Measurements from ENCODE around the gene EMP2.

Gene EMP2

GRCh38 chr16:10558746-10559641, 21.4 kb downstream of the EMP2 start:
- Histone ChIP-seq H3K9me3 (ENCODE audit: control insufficient read depth in 1 of 2, low read length in 2 of 2) (peaks cover 0 to 3% of the 10 kb centered on the region in 2 donors), H3K4me3 (ENCODE audit: low read depth in 1 of 2, low read length in 2 of 2) (peak overlapping the region in 1 of 2 donors; percentile 19), H3K4me1 (ENCODE audit: control insufficient read depth in 1 of 2, insufficient read depth in 2 of 2, low read length in 2 of 2) (peaks cover 3 to 32% of the 10 kb centered on the region in 2 donors), H3K27ac (ENCODE audit: low read length) (peak overlapping the region; percentile 67), H3K27me3 (ENCODE audit: low read depth, low read length) (no peaks in the 10 kb centered on the region), H3K36me3 (ENCODE audit: control insufficient read depth in 1 of 2, insufficient read depth in 2 of 2, low read length in 2 of 2) (no peaks in the 10 kb centered on the region)

GRCh38 chr16:10558305-10558704, 22.1 kb downstream of the EMP2 start:
- H3K9me3 ChIP-seq (ENCODE audit: control insufficient read depth in 1 of 2, low read length in 2 of 2), result peaks cover 0 to 3% of the 10 kb centered on the region in 2 donors
- H3K4me1 ChIP-seq (ENCODE audit: control insufficient read depth in 1 of 2, insufficient read depth in 2 of 2, low read length in 2 of 2), result peaks cover 3 to 32% of the 10 kb centered on the region in 2 donors
- H3K27ac ChIP-seq (ENCODE audit: low read length), result peak overlapping the region; percentile 67
- H3K4me3 ChIP-seq (ENCODE audit: low read depth in 1 of 2, low read length in 2 of 2), result peak overlapping the region in 1 of 2 donors; percentile 19
- H3K27me3 ChIP-seq (ENCODE audit: low read depth, low read length), result no peaks in the 10 kb centered on the region
- peaks cover 0 to 1% of the 10 kb centered on the region in 2 donors for H3K36me3 ChIP-seq (ENCODE audit: control insufficient read depth in 1 of 2, insufficient read depth in 2 of 2, low read length in 2 of 2)

GRCh38 chr16:10557750-10558149, 22.6 kb downstream of the EMP2 start:
- Histone ChIP-seq H3K9me3 (ENCODE audit: control insufficient read depth in 1 of 2, low read length in 2 of 2) (peaks cover 0 to 3% of the 10 kb centered on the region in 2 donors), H3K4me1 (ENCODE audit: control insufficient read depth in 1 of 2, insufficient read depth in 2 of 2, low read length in 2 of 2) (peaks cover 3 to 32% of the 10 kb centered on the region in 2 donors), H3K27me3 (ENCODE audit: low read depth, low read length) (no peaks in the 10 kb centered on the region), H3K36me3 (ENCODE audit: control insufficient read depth in 1 of 2, insufficient read depth in 2 of 2, low read length in 2 of 2) (peaks cover 0 to 4% of the 10 kb centered on the region in 2 donors), H3K4me3 (ENCODE audit: low read depth in 1 of 2, low read length in 2 of 2) (no peak overlapping the region), H3K27ac (ENCODE audit: low read length) (no peak overlapping the region)

- Histone ChIP-seq H3K4me1 (ENCODE audit: control insufficient read depth in 1 of 2, insufficient read depth in 2 of 2, low read length in 2 of 2) (peaks cover 3 to 32% of the 10 kb centered on the region in 2 donors), H3K27me3 (ENCODE audit: low read depth, low read length) (no peaks in the 10 kb centered on the region), H3K4me3 (ENCODE audit: low read depth in 1 of 2, low read length in 2 of 2) (no peak overlapping the region), H3K9me3 (ENCODE audit: control insufficient read depth in 1 of 2, low read length in 2 of 2) (no peaks in the 10 kb centered on the region), H3K27ac (ENCODE audit: low read length) (no peak overlapping the region), H3K36me3 (ENCODE audit: control insufficient read depth in 1 of 2, insufficient read depth in 2 of 2, low read length in 2 of 2) (peaks cover 0 to 4% of the 10 kb centered on the region in 2 donors)
Measured at GRCh38 chr16:10556236-10556635, 24.2 kb downstream of the EMP2 start.

- H3K4me1 ChIP-seq (ENCODE audit: control insufficient read depth in 1 of 2, insufficient read depth in 2 of 2, low read length in 2 of 2), result peaks cover 3 to 20% of the 10 kb centered on the region in 2 donors
- peaks cover 0 to 4% of the 10 kb centered on the region in 2 donors for H3K36me3 ChIP-seq (ENCODE audit: control insufficient read depth in 1 of 2, insufficient read depth in 2 of 2, low read length in 2 of 2)
- no peak overlapping the region for H3K27ac ChIP-seq (ENCODE audit: low read length)
- H3K27me3 ChIP-seq (ENCODE audit: low read depth, low read length), result no peaks in the 10 kb centered on the region
- no peak overlapping the region for H3K4me3 ChIP-seq (ENCODE audit: low read depth in 1 of 2, low read length in 2 of 2)
- H3K9me3 ChIP-seq (ENCODE audit: control insufficient read depth in 1 of 2, low read length in 2 of 2), result no peaks in the 10 kb centered on the region
Measured at GRCh38 chr16:10554569-10554968, 25.8 kb downstream of the EMP2 start.

- H3K27ac ChIP-seq (ENCODE audit: low read length), result peak overlapping the region; percentile 28
- peaks cover 0 to 7% of the 10 kb centered on the region in 2 donors for H3K4me1 ChIP-seq (ENCODE audit: control insufficient read depth in 1 of 2, insufficient read depth in 2 of 2, low read length in 2 of 2)
- H3K36me3 ChIP-seq (ENCODE audit: control insufficient read depth in 1 of 2, insufficient read depth in 2 of 2, low read length in 2 of 2), result peaks cover 0 to 10% of the 10 kb centered on the region in 2 donors
- peak overlapping the region in 1 of 2 donors; percentile 40 for H3K4me3 ChIP-seq (ENCODE audit: low read depth in 1 of 2, low read length in 2 of 2)
- peaks cover 4 to 5% of the 10 kb centered on the region in 2 donors for H3K9me3 ChIP-seq (ENCODE audit: control insufficient read depth in 1 of 2, low read length in 2 of 2)
- H3K27me3 ChIP-seq (ENCODE audit: low read depth, low read length), result no peaks in the 10 kb centered on the region
Measured at GRCh38 chr16:10552998-10553491, 27.4 kb downstream of the EMP2 start.

- H3K4me3 ChIP-seq (ENCODE audit: low read depth in 1 of 2, low read length in 2 of 2), result no peak overlapping the region
- no peaks in the 10 kb centered on the region for H3K27me3 ChIP-seq (ENCODE audit: low read depth, low read length)
- peaks cover 4 to 5% of the 10 kb centered on the region in 2 donors for H3K9me3 ChIP-seq (ENCODE audit: control insufficient read depth in 1 of 2, low read length in 2 of 2)
- peaks cover 1 to 12% of the 10 kb centered on the region in 2 donors for H3K36me3 ChIP-seq (ENCODE audit: control insufficient read depth in 1 of 2, insufficient read depth in 2 of 2, low read length in 2 of 2)
- H3K4me1 ChIP-seq (ENCODE audit: control insufficient read depth in 1 of 2, insufficient read depth in 2 of 2, low read length in 2 of 2), result peaks cover 0 to 6% of the 10 kb centered on the region in 2 donors
- H3K27ac ChIP-seq (ENCODE audit: low read length), result no peak overlapping the region
Measured at GRCh38 chr16:10552281-10552680, 28.1 kb downstream of the EMP2 start.

GRCh38 chr16:10551881-10552280, 28.5 kb downstream of the EMP2 start:
- no peak overlapping the region for H3K4me3 ChIP-seq (ENCODE audit: low read depth in 1 of 2, low read length in 2 of 2)
- peaks cover 5 to 16% of the 10 kb centered on the region in 2 donors for H3K36me3 ChIP-seq (ENCODE audit: control insufficient read depth in 1 of 2, insufficient read depth in 2 of 2, low read length in 2 of 2)
- peaks cover 4 to 5% of the 10 kb centered on the region in 2 donors for H3K9me3 ChIP-seq (ENCODE audit: control insufficient read depth in 1 of 2, low read length in 2 of 2)
- peaks cover 0 to 6% of the 10 kb centered on the region in 2 donors for H3K4me1 ChIP-seq (ENCODE audit: control insufficient read depth in 1 of 2, insufficient read depth in 2 of 2, low read length in 2 of 2)
- no peaks in the 10 kb centered on the region for H3K27me3 ChIP-seq (ENCODE audit: low read depth, low read length)
- H3K27ac ChIP-seq (ENCODE audit: low read length), result no peak overlapping the region

GRCh38 chr16:10548404-10548803, 32.0 kb downstream of the EMP2 start:
- Histone ChIP-seq H3K4me3 (ENCODE audit: low read depth in 1 of 2, low read length in 2 of 2) (no peak overlapping the region), H3K27ac (ENCODE audit: low read length) (no peak overlapping the region), H3K27me3 (ENCODE audit: low read depth, low read length) (no peaks in the 10 kb centered on the region), H3K36me3 (ENCODE audit: control insufficient read depth in 1 of 2, insufficient read depth in 2 of 2, low read length in 2 of 2) (peaks cover 19 to 44% of the 10 kb centered on the region in 2 donors), H3K9me3 (ENCODE audit: control insufficient read depth in 1 of 2, low read length in 2 of 2) (peaks cover 4 to 5% of the 10 kb centered on the region in 2 donors), H3K4me1 (ENCODE audit: control insufficient read depth in 1 of 2, insufficient read depth in 2 of 2, low read length in 2 of 2) (peaks cover 0 to 9% of the 10 kb centered on the region in 2 donors)

- H3K27ac ChIP-seq (ENCODE audit: low read length), result no peak overlapping the region
- peaks cover 4 to 5% of the 10 kb centered on the region in 2 donors for H3K9me3 ChIP-seq (ENCODE audit: control insufficient read depth in 1 of 2, low read length in 2 of 2)
- H3K4me1 ChIP-seq (ENCODE audit: control insufficient read depth in 1 of 2, insufficient read depth in 2 of 2, low read length in 2 of 2), result peaks cover 0 to 9% of the 10 kb centered on the region in 2 donors
- H3K4me3 ChIP-seq (ENCODE audit: low read depth in 1 of 2, low read length in 2 of 2), result no peak overlapping the region
- H3K27me3 ChIP-seq (ENCODE audit: low read depth, low read length), result no peaks in the 10 kb centered on the region
- peaks cover 22 to 45% of the 10 kb centered on the region in 2 donors for H3K36me3 ChIP-seq (ENCODE audit: control insufficient read depth in 1 of 2, insufficient read depth in 2 of 2, low read length in 2 of 2)
Measured at GRCh38 chr16:10547708-10548107, 32.7 kb downstream of the EMP2 start.

GRCh38 chr16:10543231-10543977, 37.0 kb downstream of the EMP2 start:
- H3K36me3 ChIP-seq (ENCODE audit: control insufficient read depth in 1 of 2, insufficient read depth in 2 of 2, low read length in 2 of 2), result peaks cover 37 to 51% of the 10 kb centered on the region in 2 donors

More at GRCh38 chr16:10543231-10543977, 37.0 kb downstream of the EMP2 start:
- peaks cover 0 to 14% of the 10 kb centered on the region in 2 donors for H3K4me1 ChIP-seq (ENCODE audit: control insufficient read depth in 1 of 2, insufficient read depth in 2 of 2, low read length in 2 of 2)
- H3K4me3 ChIP-seq (ENCODE audit: low read depth in 1 of 2, low read length in 2 of 2), result no peak overlapping the region
- H3K9me3 ChIP-seq (ENCODE audit: control insufficient read depth in 1 of 2, low read length in 2 of 2), result no peaks in the 10 kb centered on the region
- no peak overlapping the region for H3K27ac ChIP-seq (ENCODE audit: low read length)
- no peaks in the 10 kb centered on the region for H3K27me3 ChIP-seq (ENCODE audit: low read depth, low read length)
